Inflammatory macrophage treated with lipopolysaccharide for 4 hours (primary cell): ENCODE results near the gene GPX4.

Experiments used
- DNase-seq: peaks from one replicate; pipeline ENCODE4 v3.0.0-alpha.2; 2020

The GPX4 gene

DNA sequence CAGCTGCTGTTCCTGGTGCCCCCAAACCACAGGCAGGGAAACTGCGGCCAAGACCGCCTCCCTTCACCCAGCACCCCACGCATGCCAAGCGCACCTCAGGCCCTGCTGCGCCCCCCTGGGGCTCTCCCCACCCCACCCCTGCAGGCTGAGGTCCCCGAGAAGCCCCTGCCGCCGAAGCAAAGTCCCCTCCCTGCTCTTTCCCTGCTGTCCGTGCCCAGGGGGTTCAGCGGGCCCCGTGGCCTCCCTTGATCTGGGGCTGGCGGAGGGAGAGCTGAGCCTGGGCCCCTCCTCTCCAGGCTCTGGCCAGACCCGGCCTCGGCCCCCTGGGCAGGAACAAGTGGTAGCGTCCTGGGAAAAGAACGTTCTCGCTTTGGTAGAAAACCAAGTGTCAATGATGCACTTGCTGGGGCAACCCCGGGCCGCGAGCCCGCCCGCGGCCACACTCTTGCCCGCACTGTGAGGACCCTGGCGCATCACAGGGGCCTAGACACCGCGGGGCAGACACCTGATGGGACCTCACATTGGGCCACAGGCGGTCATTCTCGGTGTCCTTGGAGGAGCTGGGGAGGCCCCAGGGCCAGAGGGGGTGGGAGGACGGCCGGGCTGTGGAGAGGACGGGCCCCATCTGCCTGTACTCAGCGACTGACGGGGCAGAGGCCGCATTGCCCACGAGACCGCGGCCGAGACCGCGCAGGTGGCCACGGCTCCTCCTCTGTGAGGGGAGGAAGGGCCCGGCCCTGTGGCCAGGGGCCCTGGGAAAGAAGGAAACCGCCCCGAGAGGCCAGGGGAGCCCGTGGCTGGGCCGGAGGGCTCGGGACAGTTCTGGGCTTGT, 29.0 kb downstream of the GPX4 start:
- peak; percentile 40 for DNase-seq

DNA sequence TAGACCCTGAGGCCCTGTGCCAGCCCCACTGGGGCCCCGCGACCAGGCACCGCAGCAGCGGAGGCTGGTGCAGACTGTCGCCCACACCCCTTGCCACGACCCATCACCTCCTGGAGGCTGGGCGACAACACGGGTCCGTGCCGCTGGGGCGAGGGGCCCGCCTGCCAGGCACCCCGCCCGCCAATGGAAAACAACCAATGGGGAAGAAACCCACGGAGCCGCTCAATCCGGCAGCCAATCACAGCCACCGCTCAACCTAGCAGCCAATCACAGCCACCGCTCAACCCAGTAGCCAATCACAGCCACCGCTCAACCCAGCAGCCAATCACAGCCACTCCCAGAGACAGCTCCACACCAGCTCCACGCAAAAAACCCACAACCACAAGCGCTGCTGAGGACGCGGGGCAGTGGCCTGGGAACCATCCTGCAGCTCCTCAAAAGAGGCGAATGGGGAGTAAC, 29.7 kb downstream of the GPX4 start:
- peak; percentile 26 for DNase-seq

DNA sequence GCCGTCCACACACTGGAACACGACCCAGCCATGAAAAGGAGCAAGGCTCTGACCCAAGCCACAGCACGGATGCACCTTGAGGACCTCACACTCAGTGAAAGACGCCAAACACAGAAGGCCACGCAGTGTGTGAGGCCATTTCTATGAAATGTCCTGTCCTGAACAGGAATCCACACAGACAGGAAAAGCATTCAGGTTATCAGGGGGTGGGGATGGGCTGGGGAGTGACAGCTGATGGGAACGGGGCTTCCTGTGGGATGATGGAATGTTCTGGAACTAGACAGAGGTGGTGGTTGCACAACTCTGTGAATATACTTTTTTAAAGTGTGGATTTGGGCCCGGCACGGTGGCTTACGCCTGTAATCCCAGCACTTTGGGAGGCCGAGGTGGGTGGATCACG, 30.6 kb downstream of the GPX4 start:
- DNase-seq: no peak

DNA sequence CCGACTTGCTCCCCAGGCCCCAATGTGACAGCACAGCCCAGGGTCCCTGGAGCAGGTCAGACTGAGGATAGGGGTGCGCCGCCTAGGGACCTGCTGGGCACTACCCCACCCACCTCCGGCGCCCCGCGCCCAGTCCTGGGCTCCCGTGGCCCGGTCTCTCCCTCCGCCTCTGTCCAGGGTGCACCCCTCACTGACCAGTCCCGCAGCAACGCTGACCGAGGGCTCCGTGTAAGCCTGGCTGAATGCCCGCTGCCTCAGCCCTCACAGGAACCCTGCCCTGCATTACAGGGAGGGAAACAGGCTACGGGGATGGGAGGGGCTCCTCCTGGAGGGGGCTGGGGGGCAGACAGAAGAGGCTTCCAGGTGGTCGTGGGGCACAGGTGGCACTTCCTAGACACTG, 31.7 kb downstream of the GPX4 start:
- no peak for DNase-seq

DNA sequence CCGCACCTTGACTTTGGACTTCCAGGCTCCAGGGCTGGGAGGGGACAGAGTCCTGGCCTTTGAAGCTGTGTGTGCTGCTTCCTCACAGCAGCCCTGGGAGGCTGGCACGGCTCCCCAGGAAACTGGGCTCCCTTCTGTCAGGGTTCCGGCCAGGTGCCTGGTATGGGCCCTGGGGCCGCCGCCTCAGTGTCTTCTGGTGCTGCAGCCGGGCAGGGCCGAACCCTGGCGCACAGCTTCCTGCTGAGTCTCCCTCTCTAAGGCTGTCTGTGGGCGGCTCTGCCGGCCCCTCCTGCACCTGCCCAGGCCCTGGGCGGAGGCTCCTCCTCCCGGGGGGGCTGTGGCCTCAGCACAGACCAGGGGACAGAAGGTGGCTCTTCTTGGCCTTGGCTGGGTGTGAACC, 32.4 kb downstream of the GPX4 start:
- no peak for DNase-seq

DNA sequence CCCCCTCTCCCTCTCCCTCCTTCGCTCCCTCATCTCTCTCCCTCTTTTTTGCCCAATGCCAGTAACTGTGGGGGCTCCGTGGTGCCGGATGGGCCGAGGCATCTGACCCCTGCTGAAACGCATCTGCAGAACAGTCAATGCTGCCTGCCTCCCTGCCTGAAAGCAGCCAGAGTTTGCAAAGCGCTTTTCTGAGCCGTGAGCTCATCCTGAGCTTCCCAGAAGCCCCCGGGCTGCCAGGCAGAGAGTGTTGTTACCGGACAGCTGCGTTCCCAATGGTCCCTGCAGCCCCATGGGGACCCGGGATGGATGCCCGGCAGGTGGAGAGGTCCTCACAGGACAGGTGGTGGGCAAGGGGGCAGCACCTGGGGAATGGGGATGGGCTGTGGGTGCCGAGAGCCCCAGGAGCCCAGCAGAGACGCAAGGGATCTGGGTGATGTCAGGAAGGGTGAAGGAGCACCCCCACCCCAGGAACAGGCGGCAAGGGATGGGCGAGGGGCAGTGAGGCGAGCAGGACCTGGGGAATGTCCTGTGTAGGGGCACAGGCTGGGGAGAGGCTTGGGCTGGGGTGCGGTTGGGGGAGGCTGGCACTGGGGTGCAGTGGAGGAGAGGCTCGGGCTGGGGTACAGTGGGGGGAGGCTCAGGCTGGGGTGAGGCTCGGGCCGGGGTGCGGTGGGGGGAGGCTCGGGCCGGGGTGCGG, 33.0 kb downstream of the GPX4 start:
- no peak for DNase-seq

DNA sequence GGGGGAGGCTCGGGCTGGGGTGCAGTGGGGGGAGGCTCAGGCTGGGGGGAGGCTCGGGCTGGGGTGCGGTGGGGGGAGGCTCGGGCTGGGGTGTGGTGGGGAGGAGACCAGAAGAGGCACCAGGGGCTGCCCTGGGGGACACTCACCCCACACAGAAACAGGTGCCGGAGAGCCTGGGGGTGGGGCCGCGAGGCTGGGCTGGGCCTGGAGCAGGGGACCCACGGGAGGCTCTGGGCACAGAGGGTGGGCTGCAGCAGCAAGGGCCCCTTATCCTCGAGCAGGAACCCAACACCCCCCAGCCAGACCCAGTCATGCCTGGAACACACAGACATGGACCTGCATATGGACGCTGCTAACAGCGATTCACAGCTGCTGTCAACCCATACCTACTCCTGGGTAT, 34.3 kb downstream of the GPX4 start:
- no peak for DNase-seq

DNA sequence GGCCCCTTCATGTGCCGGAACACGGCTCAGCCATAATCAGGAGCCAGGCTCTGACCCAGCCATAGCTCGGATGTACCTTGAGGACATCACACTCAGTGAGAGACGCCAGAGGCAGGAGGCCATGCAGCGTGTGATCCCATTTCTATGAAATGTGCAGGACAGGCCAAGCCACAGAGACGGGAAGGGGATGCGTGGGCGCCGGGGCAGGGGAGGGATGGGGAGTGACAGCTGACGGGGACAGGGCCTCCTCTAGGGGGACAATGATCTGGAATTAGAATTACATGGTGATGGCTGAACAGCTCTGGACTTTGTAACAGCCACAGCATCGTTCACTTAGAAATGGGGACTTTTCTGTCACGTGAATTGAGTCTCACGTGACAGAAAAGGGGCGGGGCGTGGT, 35.3 kb downstream of the GPX4 start:
- DNase-seq: no peak

DNA sequence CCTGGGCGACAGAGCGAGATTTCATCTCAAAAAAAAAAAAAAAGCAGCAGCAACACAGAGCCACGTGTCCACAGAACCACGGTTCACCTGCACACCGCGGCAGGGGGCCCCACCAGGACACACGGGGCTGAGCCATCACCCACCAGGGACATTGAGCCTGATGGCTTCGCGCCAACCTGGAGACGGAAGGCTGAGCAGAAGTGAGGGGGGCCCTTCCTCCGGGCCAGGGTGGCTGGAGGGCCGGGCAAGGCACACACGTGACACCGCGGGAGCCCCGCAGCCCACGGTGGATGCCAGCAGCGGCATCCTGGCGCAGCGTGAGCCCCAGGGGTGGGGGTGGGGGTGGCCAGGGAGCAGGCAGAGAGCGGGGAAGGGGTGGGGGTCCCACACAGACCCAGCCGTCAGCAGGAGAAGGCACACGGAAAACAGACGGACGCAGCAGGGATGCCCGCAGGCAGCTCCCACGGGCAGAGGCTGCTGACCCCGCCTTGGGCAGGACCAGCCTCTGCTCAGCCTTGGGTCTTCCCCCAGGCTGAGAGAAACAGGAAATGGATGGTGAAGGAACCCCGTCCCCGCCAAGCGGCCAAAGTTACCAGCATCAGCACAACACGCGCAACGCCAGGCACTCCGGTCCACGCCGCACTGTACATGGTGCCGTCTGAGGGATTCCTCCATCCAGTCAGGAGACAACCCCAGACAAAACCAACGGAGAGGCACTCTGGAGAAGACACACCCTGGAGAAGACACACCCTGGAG, 36.7 kb downstream of the GPX4 start:
- no peak for DNase-seq

DNA sequence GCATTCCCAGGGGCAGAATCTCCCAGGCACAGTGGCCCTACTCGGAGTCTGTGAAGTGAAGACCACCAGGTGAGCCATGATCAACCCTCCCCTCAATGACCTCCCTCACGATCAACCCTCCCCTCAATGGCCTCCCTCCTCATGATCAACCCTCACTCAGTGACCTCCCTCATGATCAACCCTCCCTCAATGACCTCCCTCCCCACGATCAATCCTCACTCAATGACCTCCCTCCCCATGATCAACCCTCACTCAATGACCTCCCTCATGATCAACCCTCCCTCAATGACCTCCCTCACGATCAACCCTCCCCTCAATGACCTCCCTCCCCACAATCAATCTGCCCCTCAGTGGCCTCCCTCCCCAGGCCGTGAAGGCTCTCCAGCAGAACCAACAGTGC, 38.1 kb downstream of the GPX4 start:
- DNase-seq: no peak

DNA sequence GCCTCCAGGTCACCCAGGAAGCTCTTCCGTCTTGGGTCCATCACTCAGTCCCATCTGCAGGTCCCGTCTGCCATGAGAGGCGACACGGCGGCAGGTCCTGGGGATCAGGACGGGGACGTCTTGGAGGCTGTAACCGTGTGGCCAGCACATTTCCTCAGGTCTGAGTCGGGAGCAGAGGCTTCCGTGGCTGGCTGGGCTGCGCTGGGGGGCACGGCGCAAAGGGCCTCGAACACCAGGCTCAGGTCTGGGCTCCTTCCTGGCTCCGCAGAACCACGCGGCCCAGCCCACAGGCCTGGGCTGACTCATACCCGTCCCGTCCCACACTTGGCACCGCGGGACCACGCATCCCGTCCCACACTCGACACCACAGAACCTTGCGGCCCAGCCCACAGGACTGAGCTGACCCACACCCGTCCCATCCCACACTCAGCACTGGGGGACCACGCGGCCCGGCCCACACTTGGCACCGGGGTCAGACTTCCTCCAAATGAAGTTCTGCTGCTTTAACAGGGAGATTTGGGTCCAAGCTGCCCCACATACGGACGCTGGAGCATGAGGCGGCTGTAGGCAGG, 40.1 kb downstream of the GPX4 start:
- DNase-seq: no peak

DNA sequence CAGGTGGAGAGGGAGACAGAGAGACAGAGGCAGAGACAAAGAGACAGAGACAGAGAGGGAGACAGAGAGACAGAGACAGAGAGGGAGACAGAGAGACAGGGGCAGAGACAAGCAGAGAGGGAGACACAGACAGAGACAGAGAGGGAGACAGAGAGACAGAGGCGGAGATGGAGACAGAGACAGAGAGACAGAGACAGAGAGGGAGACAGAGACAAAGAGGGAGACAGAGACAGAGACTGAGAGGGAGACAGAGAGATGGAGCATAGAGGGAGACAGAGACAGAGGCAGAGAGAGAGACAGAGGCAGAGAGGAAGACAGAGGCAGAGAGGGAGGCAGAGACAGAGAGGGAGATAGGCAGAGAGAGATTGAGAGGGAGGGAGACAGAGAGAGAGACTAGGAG, 40.9 kb downstream of the GPX4 start:
- no peak for DNase-seq

DNA sequence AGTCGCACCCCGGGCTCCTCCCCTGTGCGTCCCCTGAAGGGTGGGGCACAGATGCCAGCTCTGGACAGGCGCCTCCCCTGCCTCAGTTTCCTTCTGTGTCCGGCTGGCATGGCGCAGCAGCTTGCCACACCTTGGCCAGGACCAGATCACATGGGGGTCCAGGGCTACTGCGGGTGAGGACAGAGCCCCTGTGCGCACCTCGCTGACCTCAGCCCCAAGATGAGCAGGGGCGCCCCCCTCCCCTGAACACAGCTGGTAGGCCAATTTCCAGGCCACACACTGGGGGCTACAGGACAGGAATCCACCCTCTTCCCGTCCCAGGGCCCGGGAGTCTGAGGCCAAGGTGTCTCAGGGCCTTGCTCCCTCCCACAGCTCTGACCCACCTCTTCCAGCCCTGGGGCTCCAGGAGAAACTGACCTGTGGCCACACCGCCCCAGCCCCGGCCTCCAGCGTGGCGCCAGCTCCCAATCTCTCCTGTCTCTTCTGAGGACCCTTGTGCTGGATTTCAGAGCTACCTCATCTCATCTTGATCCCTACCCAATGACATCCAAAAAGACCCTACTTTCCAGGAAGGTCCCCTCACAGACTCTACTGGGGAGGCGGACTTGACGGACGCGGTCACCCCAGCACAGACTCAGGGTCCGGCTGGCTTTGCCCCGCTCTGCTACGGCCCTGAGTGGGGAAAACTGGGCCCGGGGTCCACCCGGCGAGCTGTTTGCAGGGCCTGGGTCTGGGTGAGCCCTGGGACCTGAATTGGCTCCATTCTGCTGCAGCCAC, 42.0 kb downstream of the GPX4 start:
- DNase-seq: no peak

DNA sequence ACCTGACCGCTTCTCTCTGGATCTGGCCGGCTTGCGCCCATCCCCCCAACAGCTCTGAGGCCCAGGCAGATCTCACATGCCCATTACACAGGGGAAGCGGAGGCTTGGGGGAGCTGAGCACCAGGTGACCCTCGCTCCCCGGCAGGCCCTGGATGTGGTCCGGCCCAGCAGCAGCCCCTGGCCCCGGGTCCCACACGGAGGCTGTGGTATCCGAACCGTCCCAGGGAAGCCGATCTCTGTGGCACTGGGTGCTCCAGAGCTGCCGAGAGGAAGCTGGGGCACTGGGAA, 42.6 kb downstream of the GPX4 start:
- DNase-seq: no peak

DNA sequence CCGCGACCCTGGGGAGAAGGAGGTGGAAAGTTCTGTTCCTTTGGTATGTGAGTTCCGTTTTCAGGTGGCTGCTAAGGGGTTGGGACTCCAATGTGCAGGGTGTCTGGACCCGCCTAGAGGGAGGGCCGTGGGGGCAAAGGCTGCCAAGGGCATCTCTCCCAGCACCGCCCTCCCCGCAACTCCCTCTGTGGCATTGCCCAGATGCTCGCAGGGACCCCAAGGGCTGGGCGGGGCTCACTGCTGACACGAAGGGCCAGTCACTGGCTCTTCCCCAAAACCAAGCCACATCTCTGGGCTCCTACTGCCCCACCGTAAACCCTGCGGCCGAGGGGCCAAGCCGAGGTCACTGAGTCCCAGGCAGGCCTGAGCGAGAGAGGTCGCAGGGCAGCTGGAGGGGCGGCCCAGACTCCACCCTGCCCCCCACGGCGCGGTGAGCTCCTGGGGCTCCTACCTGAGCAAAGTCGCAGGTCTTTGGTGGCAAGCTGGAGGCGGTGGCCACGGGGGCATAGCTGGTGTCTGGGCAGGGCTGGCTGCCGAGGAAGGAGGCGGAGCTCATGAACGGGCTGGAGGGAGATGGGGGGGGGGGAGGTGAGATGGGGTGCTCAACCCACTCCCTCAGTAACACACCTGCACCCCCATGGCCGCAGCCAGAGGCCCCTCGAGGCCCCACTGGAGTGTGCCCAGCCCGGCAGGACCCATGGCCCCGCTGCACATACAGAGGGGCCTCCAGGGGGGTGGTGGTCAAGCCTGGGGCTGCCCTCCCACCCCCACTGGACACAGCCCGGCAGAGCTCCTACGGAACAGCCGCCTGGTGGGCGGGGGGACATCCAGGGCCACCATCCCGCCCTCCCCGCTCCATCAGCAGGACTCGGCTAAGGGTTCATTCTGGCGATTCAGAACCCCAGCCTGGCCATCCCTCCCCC, 43.3 kb downstream of the GPX4 start:
- DNase-seq: no peak

DNA sequence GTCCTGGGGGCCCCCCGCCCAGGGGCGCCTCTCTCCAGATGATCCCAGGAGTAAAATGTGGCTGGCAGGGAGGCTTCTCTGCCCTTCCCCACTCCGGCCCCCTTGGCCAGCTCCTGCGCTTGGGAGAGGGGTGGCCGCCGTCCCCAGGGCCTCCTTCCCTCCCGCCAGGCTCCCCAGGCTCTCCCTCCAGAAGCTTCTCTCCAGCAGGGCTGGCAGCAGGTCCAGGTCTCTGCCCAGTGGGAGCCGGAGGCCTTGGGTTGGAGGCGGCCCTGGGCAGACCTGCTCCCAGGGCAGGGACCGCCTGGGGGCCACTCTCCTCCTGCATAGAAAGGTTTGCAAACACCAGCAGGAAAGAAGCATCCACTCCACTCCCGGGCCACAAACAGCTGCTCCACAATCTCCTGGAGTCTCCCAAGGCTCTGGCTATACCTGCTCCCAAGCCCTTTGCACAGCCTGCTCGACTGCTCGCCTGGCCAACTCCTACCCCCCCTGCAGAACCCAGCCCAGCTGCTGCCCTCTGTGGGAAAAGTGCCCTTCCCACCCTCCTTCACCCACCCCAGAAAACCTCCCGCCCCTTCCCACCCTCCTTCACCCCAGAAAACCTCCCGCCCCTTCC, 44.2 kb downstream of the GPX4 start:
- DNase-seq: no peak

DNA sequence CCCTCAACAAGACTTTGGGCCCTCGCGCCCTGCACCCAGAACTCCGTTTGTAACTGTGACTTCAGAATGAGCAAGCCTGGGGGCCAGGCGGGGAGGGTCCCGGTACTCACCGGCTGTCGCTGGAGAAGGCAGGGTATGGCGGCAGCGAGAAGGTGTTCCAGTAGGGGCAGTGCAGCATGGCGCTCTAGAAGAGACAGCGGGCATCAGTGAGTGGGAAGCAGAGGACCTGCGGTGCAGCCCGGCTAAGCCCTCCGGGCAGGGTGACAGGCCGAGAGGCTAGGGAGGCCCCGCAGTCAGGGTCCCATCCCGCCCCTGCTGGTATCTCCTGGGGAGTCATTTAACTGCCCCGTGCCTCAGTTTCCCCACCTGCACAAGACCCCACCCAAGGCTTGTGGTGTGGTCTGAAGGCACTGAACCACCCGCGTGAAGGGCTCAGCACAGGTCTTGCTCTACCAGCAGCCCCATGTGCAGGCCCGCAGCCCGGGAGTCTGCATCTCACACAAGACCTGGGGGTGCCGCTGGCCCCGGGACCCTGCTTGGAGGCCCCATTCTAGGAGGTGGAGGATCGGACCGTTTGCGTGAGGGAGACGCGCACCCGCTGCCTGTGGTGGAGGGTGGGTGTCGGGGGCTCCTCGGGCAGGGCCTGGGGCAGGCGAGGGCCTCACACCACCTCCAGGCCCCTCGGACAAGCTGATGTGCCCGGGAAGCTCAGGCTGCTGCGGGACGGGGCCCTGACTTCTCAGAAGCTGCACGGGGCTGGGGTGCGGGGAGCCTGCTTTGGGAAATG, 45.7 kb downstream of the GPX4 start:
- no peak for DNase-seq

DNA sequence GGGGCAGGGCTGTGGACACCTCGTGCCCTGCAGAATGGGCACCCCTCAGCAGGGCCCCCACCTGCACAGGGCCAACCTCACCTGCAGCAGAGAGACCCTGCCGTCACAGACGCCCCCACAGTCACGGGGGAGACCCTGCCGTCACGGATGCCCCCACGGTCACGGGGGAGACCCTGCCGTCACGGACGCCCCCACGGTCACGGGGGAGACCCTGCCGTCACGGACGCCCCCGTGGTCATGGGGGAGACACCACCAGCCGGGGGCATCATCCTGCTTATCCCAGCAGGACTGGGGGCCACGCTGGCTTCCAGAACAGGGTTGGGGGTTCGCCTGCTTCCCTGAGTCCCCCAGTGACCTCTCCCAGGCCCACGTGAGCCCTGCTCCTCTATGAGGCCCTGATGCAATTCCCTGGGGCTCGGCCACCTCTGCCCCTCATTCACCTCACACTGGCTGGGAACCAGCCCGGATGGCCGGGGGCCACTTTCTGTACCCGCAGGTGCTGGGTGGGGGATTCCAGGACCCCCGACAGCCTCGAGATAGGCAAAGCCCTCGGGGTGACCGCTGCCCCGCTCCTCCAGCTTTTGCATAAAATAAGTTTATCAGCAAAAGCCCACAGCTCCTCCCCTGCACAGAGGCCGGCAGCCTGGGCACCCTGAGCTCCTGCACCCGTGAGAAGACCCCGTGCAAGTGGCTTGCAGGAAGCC, 46.7 kb downstream of the GPX4 start:
- no peak for DNase-seq

DNA sequence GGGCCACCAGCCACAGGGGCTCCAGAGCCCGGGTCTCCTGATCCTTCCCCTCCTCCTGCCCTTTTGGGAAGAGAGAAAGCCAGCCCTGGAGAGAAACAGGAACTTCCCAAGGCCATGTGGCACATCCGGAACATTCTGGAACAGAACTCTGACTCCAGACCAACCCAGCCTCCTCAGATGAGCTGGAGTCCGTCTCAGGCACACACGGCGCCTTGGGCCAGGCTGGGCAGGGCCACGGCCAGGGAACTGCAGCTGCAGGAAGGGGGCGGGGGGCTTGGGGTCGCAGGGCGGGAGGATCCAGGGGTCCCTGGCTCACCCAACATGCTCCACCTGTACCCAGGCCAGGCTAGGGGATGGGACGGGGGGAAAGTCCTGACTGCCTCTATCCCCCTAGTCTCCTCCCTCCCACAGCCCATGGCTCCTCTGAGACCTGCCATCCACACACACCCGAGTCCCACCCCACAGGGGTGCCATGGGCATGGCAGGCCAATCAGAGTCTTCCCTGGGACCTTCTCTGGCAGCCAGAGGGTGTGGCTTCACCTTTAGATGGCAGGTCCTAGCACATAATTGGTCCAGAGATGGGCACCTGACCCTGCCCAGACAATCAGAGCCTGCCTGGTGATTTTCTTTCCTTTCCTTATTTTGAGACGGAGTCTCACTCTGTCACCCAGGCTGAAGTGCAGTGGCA, 47.4 kb downstream of the GPX4 start:
- DNase-seq: no peak
